Glutamatergic neuron (in vitro differentiated cells): ENCODE measurements around the gene AVP. TPM values are rescaled to one million over a fixed set of nuclear protein-coding genes. Genes with fewer than 3 reads are reported as not detected.

Experiments
- DNase-seq: peaks from one replicate; pipeline ENCODE4 v3.0.0; 2022
- H3K27ac Mint-ChIP-seq: one replicate; pipeline ENCODE4 v1.8.0; 2020; ENCODE audit warnings: mild to moderate bottlenecking, mixed read lengths, inconsistent platforms; ENCODE audit not compliant: unreplicated experiment
- H3K27me3 Mint-ChIP-seq: one replicate; pipeline ENCODE4 v1.8.0; 2020; ENCODE audit warnings: mild to moderate bottlenecking, moderate library complexity, mixed read lengths, inconsistent platforms; ENCODE audit not compliant: unreplicated experiment
- H3K36me3 Mint-ChIP-seq: one replicate; pipeline ENCODE4 v1.8.0; 2020; ENCODE audit warnings: mild to moderate bottlenecking, mixed read lengths, inconsistent platforms; ENCODE audit not compliant: unreplicated experiment
- H3K4me1 Mint-ChIP-seq: one replicate; pipeline ENCODE4 v1.8.0; 2020; ENCODE audit warnings: mild to moderate bottlenecking, low read depth, mixed read lengths, inconsistent platforms; ENCODE audit not compliant: unreplicated experiment
- H3K4me3 Mint-ChIP-seq: one replicate; pipeline ENCODE4 v1.8.0; 2020; ENCODE audit warnings: mild to moderate bottlenecking, mixed read lengths, inconsistent platforms; ENCODE audit not compliant: unreplicated experiment
- H3K9me3 Mint-ChIP-seq: one replicate; pipeline ENCODE4 v1.8.0; 2020; ENCODE audit warnings: mild to moderate bottlenecking, moderate library complexity, mixed read lengths, inconsistent platforms; ENCODE audit not compliant: unreplicated experiment
- CTCF ChIP-seq: fragments of 200-600 bp; sonication (generic); IDR thresholded peaks from one replicate; pipeline ENCODE4 v1.5.0; 2021; ENCODE audit not compliant: partially characterized antibody, unreplicated experiment
- total RNA-seq: library from RNA; stranded (reverse); fragmentation: NEBNext Ultra II Directional; extraction: Animal tissue kit (Norgen Biotek cat#: 25700); gene quantifications from one replicate; pipeline ENCODE4 v1.2.1, GENCODE V29; 2021; ENCODE audit not compliant: unreplicated experiment

Gene AVP
- total RNA-seq, 1 donor from 2014 or later, result not detected

GRCh38 chr20:3107464-3108025 is 23.0 kb upstream of the AVP start:
- H3K4me1 Mint-ChIP-seq, result peaks cover 9% of the 10 kb centered on the region
- H3K27ac Mint-ChIP-seq, result no peak overlapping the region
- no peak overlapping the region for H3K4me3 Mint-ChIP-seq
- H3K9me3 Mint-ChIP-seq, result no peaks in the 10 kb centered on the region
- TF ChIP-seq CTCF, result no peak
- no peak for DNase-seq
- peaks cover 6% of the 10 kb centered on the region for H3K27me3 Mint-ChIP-seq
- H3K36me3 Mint-ChIP-seq, result no peaks in the 10 kb centered on the region

- peaks cover 6% of the 10 kb centered on the region for H3K27me3 Mint-ChIP-seq
- peak overlapping the region; percentile 72 for H3K27ac Mint-ChIP-seq
- H3K36me3 Mint-ChIP-seq, result no peaks in the 10 kb centered on the region
- no peak overlapping the region for H3K4me3 Mint-ChIP-seq
- no peak for TF ChIP-seq CTCF
- peaks cover 6% of the 10 kb centered on the region for H3K4me1 Mint-ChIP-seq
- no peak for DNase-seq
- H3K9me3 Mint-ChIP-seq, result no peaks in the 10 kb centered on the region
Observed at GRCh38 chr20:3106658-3107463, 22.3 kb upstream of the AVP start.

GRCh38 chr20:3106185-3106584 is 21.7 kb upstream of the AVP start:
- no peak for TF ChIP-seq CTCF
- peaks cover 3% of the 10 kb centered on the region for H3K4me1 Mint-ChIP-seq
- no peak overlapping the region for H3K27ac Mint-ChIP-seq
- peaks cover under 1% of the 10 kb centered on the region for H3K27me3 Mint-ChIP-seq
- H3K9me3 Mint-ChIP-seq, result no peaks in the 10 kb centered on the region
- H3K36me3 Mint-ChIP-seq, result no peaks in the 10 kb centered on the region
- no peak for DNase-seq
- H3K4me3 Mint-ChIP-seq, result no peak overlapping the region

- Mint-ChIP-seq H3K4me3 (no peak overlapping the region), H3K9me3 (no peaks in the 10 kb centered on the region), H3K36me3 (no peaks in the 10 kb centered on the region), H3K4me1 (peaks cover 3% of the 10 kb centered on the region), H3K27me3 (no peaks in the 10 kb centered on the region), H3K27ac (no peak overlapping the region)
- no peak for DNase-seq
- TF ChIP-seq CTCF, result no peak
Observed at GRCh38 chr20:3105256-3106137, 21.0 kb upstream of the AVP start.
